GM06990 (cell line): ENCODE data around the gene TRIM14.

Source experiments
- DNase-seq: peaks from one replicate; pipeline ENCODE4 v3.0.0-alpha.2; 2011; ENCODE audit not compliant: insufficient read length; ENCODE audit errors: extremely low read depth
- H3K27me3 ChIP-seq: replicated peaks from 2 replicates; pipeline ENCODE4 v1.6.0; 2011; ENCODE audit warnings: low read length; ENCODE audit not compliant: control insufficient read depth, insufficient read depth
- H3K36me3 ChIP-seq: 2 replicates; pipeline ENCODE4 v1.5.1; 2011; ENCODE audit warnings: low read length; ENCODE audit not compliant: control insufficient read depth, insufficient read depth
- H3K4me3 ChIP-seq: replicated peaks from 2 replicates; pipeline ENCODE4 v1.5.1; 2011; ENCODE audit warnings: low read depth, mild to moderate bottlenecking, control low read depth, low read length
- CTCF ChIP-seq: IDR thresholded peaks from 2 replicates; pipeline ENCODE4 v1.5.1; 2011; ENCODE audit warnings: low read length, control low read depth, mild to moderate bottlenecking, inconsistent platforms; ENCODE audit not compliant: insufficient read depth, poor library complexity, severe bottlenecking

Gene TRIM14

GRCh38 chr9:98152526-98152925 is 33.5 kb upstream of the TRIM14 start:
- Histone ChIP-seq H3K27me3 (no peaks in the 10 kb centered on the region), H3K4me3 (no peak overlapping the region), H3K36me3 (no peaks in the 10 kb centered on the region)
- TF ChIP-seq CTCF, result no peak
- no peak for DNase-seq

GRCh38 chr9:98150721-98151120 is 31.7 kb upstream of the TRIM14 start:
- no peak for TF ChIP-seq CTCF

GRCh38 chr9:98150164-98150563 is 31.1 kb upstream of the TRIM14 start:
- H3K4me3 ChIP-seq, result no peak overlapping the region
- TF ChIP-seq CTCF, result no peak
- no peaks in the 10 kb centered on the region for H3K27me3 ChIP-seq
- no peak for DNase-seq
- no peaks in the 10 kb centered on the region for H3K36me3 ChIP-seq

More at GRCh38 chr9:98150721-98151120, 31.7 kb upstream of the TRIM14 start:
- DNase-seq, result no peak
- no peak overlapping the region for H3K4me3 ChIP-seq
- no peaks in the 10 kb centered on the region for H3K36me3 ChIP-seq
- no peaks in the 10 kb centered on the region for H3K27me3 ChIP-seq

GRCh38 chr9:98149422-98149821 is 30.4 kb upstream of the TRIM14 start:
- H3K27me3 ChIP-seq, result no peaks in the 10 kb centered on the region
- no peaks in the 10 kb centered on the region for H3K36me3 ChIP-seq
- no peak overlapping the region for H3K4me3 ChIP-seq
- no peak for DNase-seq
- TF ChIP-seq CTCF, result no peak

- no peak overlapping the region for H3K4me3 ChIP-seq
- TF ChIP-seq CTCF, result no peak
- H3K36me3 ChIP-seq, result no peaks in the 10 kb centered on the region
- no peak for DNase-seq
- H3K27me3 ChIP-seq, result no peaks in the 10 kb centered on the region
Measured at GRCh38 chr9:98148486-98148885, 29.5 kb upstream of the TRIM14 start.

GRCh38 chr9:98147582-98147981 is 28.6 kb upstream of the TRIM14 start:
- no peak for TF ChIP-seq CTCF
- H3K36me3 ChIP-seq, result no peaks in the 10 kb centered on the region
- no peak overlapping the region for H3K4me3 ChIP-seq
- DNase-seq, result no peak
- H3K27me3 ChIP-seq, result no peaks in the 10 kb centered on the region
